Subcutaneous abdominal adipose tissue (tissue), 5 donors: ENCODE results near the gene VAC14.

ENCODE experiments used
- H3K27ac ChIP-seq: one replicate; pipeline ENCODE4 v1.7.0; 2013; ENCODE audit warnings: low read depth, mild to moderate bottlenecking, inconsistent platforms, low read length, moderate library complexity
- H3K27me3 ChIP-seq, 5 donors: one replicate each; pipeline ENCODE4 v1.7.0; 2013; ENCODE audit warnings: low read length in 5 of 5, inconsistent platforms in 1 of 5; ENCODE audit not compliant: control insufficient read depth in 5 of 5, insufficient read depth in 4 of 5
- H3K36me3 ChIP-seq, 5 donors: one replicate each; pipeline ENCODE4 v1.7.0; 2013; ENCODE audit warnings: low read length in 5 of 5; ENCODE audit not compliant: control insufficient read depth in 5 of 5, insufficient read depth in 5 of 5
- H3K4me1 ChIP-seq, 5 donors: one replicate each; pipeline ENCODE4 v1.7.0; 2013; ENCODE audit warnings: low read length in 5 of 5, mild to moderate bottlenecking in 3 of 5, moderate library complexity in 1 of 5; ENCODE audit not compliant: control insufficient read depth in 5 of 5, insufficient read depth in 5 of 5
- H3K4me3 ChIP-seq, 5 donors: one replicate each; pipeline ENCODE4 v1.7.0; 2013; ENCODE audit warnings: low read length in 5 of 5, low read depth in 1 of 5
- H3K9ac ChIP-seq, 5 donors: one replicate each; pipeline ENCODE4 v1.7.0; 2013; ENCODE audit warnings: low read length in 5 of 5, mild to moderate bottlenecking in 4 of 5, moderate library complexity in 3 of 5
- H3K9me3 ChIP-seq, 5 donors: one replicate each; pipeline ENCODE4 v1.7.0; 2013; ENCODE audit warnings: low read length in 5 of 5; ENCODE audit not compliant: control insufficient read depth in 5 of 5
- donor health status: healthy.
- donor health status: healthy.
- donor health status: healthy.
- donor health status: healthy.
- donor health status: healthy.

The VAC14 gene

DNA sequence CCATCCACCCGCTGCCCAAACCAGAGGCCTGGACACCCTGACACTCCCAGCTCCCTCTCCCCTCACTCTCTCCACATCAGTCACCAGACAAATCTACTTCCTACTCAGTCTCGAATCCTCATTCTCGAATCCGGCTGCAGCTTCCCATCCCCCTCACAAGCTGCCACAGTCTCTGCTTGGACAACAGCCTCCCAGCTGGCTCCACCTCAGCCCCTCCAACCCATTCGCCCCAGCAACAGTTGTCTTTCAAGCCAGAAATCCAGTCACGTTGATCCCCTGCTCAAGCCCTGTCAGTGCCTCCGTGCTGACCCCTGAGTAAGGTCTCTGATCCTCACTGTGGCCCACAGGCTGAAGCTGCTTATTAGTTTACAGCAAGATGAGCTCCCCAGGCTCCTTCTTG, 70.9 kb downstream of the VAC14 start:
- H3K36me3 ChIP-seq = peaks cover 0 to 35% (median 18%) of the 10 kb centered on the region in 5 donors
- H3K27me3 ChIP-seq = no peaks in the 10 kb centered on the region
- no peak overlapping the region for H3K9ac ChIP-seq
- H3K27ac ChIP-seq = no peak overlapping the region
- H3K4me1 ChIP-seq = peaks cover 7 to 28% (median 25%) of the 10 kb centered on the region in 5 donors
- no peak overlapping the region for H3K4me3 ChIP-seq
- no peaks in the 10 kb centered on the region for H3K9me3 ChIP-seq

DNA sequence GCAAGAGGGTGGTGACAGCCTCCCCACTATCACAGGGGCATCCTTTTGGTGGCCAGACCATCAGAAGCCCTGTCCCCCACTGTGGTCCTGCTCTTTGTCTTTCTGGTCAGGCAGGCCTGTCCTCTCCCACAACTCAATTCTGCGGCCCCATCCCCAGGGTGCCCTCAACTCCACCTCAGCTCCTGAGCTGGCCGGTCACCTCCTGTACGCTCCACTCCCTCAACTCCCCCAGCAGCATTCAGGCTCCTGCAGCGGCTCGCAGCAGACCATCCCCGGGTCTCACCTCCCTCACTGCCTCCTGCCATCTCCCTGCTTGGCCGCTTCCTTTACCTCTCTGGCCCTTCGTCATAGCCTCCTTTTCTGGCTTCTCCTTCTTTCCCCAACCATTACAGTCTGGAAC, 71.7 kb downstream of the VAC14 start:
- H3K4me3 ChIP-seq = no peak overlapping the region
- H3K9ac ChIP-seq = no peak overlapping the region
- H3K27ac ChIP-seq = no peak overlapping the region
- no peaks in the 10 kb centered on the region for H3K9me3 ChIP-seq
- no peaks in the 10 kb centered on the region for H3K27me3 ChIP-seq
- peaks cover 7 to 27% (median 26%) of the 10 kb centered on the region in 5 donors for H3K4me1 ChIP-seq
- H3K36me3 ChIP-seq = peaks cover 0 to 35% (median 18%) of the 10 kb centered on the region in 5 donors

DNA sequence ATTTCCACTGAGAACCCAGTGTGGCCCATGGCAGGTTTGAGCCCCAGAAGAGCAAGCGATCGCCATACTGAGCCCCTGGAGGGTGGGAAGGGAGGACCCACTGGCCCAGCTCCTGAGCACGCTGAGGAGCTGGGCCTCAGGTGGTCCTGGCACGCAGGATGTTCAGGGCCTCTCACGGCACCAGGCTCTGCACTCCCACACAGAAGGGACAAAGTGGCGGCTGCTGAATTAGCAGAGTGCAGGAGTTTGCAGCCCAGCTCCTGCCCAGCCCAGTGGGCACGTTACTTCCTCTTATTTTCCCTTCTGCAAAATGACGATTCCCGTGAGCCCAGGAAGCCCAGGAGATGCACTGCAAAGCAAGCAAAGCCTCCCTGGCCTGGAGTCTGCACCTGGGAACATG, 72.8 kb downstream of the VAC14 start:
- peaks cover 0 to 37% (median 18%) of the 10 kb centered on the region in 5 donors for H3K36me3 ChIP-seq
- peaks cover 7 to 27% (median 26%) of the 10 kb centered on the region in 5 donors for H3K4me1 ChIP-seq
- no peak overlapping the region for H3K27ac ChIP-seq

DNA sequence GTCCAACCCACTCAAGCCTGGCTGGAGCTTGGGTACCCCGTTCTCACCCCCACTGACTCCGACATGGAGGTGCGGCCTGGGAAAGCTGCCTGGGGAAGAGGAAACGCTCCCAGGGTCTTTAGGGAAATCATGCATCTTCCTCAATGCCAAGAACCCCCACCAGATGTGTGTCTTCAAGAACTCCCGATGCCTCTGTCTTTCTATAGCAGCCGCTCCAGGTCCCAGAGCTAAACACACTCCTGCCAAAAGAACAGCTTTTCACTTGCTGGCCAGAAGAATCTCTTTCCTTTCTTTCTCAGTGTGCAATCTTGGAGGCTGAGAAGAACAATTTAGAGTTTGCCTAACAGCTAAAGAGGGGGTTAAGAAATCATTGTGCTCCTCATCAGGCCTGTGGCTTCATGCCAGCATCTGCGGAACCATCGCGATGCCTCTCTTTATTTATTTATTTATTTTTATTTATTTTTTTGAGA, 74.0 kb downstream of the VAC14 start:
- H3K4me1 ChIP-seq = peaks cover 7 to 27% (median 26%) of the 10 kb centered on the region in 5 donors
- no peaks in the 10 kb centered on the region for H3K27me3 ChIP-seq
- H3K9ac ChIP-seq = peak overlapping the region in 1 of 5 donors; percentile 42
- H3K36me3 ChIP-seq = peaks cover 0 to 39% (median 20%) of the 10 kb centered on the region in 5 donors
- H3K27ac ChIP-seq = no peak overlapping the region
- H3K4me3 ChIP-seq = no peak overlapping the region
- H3K9me3 ChIP-seq = no peaks in the 10 kb centered on the region

More for the DNA sequence above, 72.8 kb downstream of the VAC14 start:
- Histone ChIP-seq H3K9ac (no peak overlapping the region), H3K27me3 (no peaks in the 10 kb centered on the region), H3K4me3 (no peak overlapping the region), H3K9me3 (no peaks in the 10 kb centered on the region)

DNA sequence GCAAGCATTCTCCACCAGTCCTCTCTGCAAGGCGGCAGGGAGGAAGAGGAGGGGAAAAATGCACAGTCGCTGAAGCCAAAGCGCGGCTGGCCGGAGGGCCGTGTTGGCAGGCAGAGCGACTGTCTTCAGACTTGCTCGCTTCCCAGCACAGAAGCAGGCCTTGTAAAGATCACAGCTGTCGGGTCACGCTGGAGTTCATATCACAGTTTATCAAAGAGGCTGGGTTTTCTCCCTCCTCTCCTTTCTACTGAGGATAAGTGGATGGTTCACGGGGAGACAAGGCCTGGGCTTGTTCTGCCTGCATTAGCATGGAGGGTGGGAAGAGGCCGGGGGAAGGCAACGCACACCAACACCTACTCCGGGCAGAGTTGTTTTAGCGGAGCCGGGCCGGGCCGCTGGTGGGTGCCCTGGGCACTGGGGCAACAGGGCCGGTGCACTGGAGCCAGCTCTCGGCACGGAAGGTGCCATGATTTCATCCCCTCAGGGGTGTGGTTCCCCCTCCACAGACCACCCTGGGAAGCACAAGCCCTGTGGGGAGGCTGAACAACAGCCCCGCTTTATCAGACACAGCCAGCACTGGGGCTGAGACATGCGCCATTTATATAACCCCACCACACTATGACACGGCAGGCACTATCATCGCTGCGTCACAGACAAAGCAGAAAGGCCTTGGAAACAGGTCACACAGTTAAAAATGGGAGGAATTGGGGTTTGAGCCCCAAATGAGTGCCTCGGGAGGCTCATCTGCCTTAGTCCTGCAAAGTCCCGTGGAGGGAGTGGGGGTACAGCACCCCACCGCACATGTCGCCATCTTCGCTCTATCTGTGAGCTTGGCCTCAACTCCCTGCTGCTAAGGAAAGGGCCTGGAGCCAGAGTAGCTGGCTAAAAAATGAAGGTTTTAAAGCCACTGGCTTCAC, 74.8 kb downstream of the VAC14 start:
- H3K27ac ChIP-seq = peak overlapping the region; percentile 26
- H3K9me3 ChIP-seq = no peaks in the 10 kb centered on the region
- peak overlapping the region in 2 of 5 donors; percentile 18 to 42 for H3K9ac ChIP-seq
- peaks cover 7 to 27% (median 26%) of the 10 kb centered on the region in 5 donors for H3K4me1 ChIP-seq
- no peaks in the 10 kb centered on the region for H3K27me3 ChIP-seq
- H3K36me3 ChIP-seq = peaks cover 0 to 43% (median 22%) of the 10 kb centered on the region in 5 donors
- H3K4me3 ChIP-seq = peak overlapping the region in 1 of 5 donors; percentile 17

DNA sequence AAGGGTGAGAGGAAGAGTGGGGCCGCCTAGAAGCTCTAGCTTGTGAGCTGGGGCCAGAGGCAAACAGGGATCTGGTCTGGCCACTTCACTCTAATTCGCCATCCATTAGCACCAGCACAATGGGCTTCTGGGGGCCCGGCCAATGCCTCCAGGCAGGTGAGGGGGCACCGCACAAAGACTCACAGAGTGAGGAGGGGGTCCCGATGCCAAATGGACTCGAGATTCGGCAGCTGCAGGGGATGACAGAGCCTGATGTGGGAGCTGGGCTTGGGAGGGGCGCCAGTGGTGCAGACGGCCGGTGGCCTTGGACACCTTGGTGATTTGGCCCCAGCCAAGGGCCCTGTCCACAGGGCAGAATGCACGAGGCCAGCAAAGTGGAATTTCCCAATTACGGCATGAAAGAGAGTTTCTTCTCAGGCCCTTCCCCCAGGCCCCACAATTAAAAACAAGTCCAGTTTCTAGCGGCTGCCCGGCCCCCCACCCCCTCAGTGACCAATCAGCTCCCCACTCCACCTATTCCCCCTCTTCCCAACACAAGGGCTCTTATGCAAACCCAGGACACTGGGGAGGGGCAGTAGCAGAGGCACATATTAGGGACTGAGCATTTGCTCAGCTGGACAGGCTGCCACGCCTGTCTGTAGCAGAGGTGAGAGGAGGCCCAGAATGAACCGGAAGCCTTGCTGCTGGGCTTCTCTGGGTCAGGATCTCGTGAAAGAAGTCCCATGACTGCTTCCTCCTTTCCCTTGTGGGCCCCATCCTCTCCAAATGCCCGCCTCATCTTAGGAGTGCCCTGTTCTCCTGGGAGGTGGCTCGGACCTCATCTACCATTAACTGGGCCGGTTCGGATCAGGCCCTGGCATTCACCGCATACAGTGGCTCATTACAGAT, 75.7 kb downstream of the VAC14 start:
- H3K27me3 ChIP-seq = no peaks in the 10 kb centered on the region
- peak overlapping the region in 1 of 5 donors; percentile 28 for H3K9ac ChIP-seq

DNA sequence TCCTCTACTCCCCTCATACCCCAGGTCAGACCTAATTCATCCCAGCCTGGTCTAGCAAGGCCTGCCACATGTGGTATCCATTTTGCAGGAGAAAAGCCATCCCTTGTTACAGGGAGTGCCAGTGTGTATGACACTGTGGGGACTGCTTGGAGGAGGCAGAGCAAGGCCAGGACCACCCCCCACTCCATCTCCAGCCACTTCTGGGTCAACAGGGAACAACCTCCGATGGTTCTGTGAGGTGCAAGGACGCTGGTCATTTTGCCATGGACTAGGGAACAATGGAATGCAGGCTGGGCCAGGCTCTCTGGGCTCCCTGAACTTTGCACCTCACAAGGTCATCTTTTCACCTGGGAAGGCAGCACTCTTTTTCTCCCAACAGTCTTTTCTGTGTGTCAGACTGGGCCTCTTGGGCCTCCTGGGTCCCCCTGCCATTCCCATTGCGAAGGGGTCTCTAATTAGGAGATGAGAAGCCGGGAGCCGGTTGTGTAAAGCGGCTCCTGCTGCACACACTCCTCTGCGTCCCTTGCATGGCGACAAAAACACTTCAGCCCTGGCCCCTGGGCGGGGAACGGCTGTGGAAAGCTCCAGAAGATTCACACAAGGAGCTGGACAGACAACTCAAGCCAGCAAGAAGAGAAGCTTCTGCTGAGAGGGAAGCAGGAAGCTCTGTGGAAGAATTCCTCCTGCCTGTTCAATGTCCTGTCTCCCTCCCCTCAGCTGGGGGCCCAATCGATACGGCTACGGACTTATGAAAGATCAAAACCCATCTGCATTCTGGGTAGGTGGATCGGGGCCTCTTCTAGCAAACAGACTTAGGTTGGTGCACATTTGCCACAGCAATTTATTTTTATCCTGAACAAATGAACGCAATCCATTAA, 76.6 kb downstream of the VAC14 start:
- H3K4me3 ChIP-seq = no peak overlapping the region
- peak overlapping the region; percentile 26 for H3K27ac ChIP-seq
- H3K9me3 ChIP-seq = peaks cover 0 to 2% (median 0%) of the 10 kb centered on the region in 5 donors
- no peak overlapping the region for H3K9ac ChIP-seq
- peaks cover 7 to 27% (median 26%) of the 10 kb centered on the region in 5 donors for H3K4me1 ChIP-seq
- H3K27me3 ChIP-seq = no peaks in the 10 kb centered on the region
- peaks cover 0 to 46% (median 25%) of the 10 kb centered on the region in 5 donors for H3K36me3 ChIP-seq

More for the DNA sequence above, 75.7 kb downstream of the VAC14 start:
- Histone ChIP-seq H3K27ac (peak overlapping the region; percentile 26), H3K9me3 (no peaks in the 10 kb centered on the region), H3K4me1 (peaks cover 7 to 27% (median 26%) of the 10 kb centered on the region in 5 donors), H3K36me3 (peaks cover 0 to 44% (median 22%) of the 10 kb centered on the region in 5 donors), H3K4me3 (peak overlapping the region in 1 of 5 donors; percentile 17)

DNA sequence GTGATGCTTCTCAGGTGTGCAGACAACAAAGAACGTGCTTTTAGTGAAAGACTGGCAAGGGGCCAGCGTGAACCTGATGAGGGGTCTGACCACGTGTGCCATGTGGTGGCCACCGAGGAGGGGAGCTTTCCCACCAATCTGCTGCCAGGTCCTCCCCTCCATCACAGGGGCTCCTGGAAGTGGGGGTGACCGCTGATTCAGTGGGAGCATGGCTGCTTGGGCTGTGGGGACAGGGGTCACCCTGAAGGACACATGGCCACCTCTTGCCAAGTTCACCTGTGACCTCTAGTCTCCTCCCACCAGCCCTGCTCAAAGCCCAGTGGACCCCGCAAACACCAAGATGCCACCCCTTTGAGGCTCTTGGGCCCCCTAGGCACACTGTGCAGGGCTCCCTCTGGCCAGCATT, 77.2 kb downstream of the VAC14 start:
- Histone ChIP-seq H3K27me3 (no peaks in the 10 kb centered on the region), H3K4me3 (no peak overlapping the region), H3K4me1 (peaks cover 7 to 27% (median 26%) of the 10 kb centered on the region in 5 donors), H3K9ac (no peak overlapping the region), H3K36me3 (peaks cover 0 to 41% (median 25%) of the 10 kb centered on the region in 5 donors), H3K27ac (no peak overlapping the region), H3K9me3 (peaks cover 0 to 2% (median 0%) of the 10 kb centered on the region in 5 donors)
